BLaER1 treated with 17β-estradiol and CSF1 and Interleukin-3, amounts not matched to agents 10 nM and 100 nM (cell line): ENCODE measurements around the gene UTF1.

Experiments
- H3K27ac ChIP-seq, 11 experiments: shearing (Covaris generic); formaldehyde crosslinking; 2 replicates each; pipeline ENCODE4 v1.8.1; 2022
- H3K27me3 ChIP-seq, 11 experiments: shearing (Covaris generic); formaldehyde crosslinking; 2 replicates each; pipeline ENCODE4 v1.8.1; 2022
- H3K36me3 ChIP-seq, 11 experiments: shearing (Covaris generic); formaldehyde crosslinking; 2 replicates each; pipeline ENCODE4 v1.8.1; 2022
- H3K4me1 ChIP-seq, 10 experiments: shearing (Covaris generic); formaldehyde crosslinking; 2 replicates each; pipeline ENCODE4 v1.8.1; 2022
- H3K4me2 ChIP-seq, 11 experiments: shearing (Covaris generic); formaldehyde crosslinking; 2 replicates each; pipeline ENCODE4 v1.8.1; 2022
- H3K4me3 ChIP-seq, 10 experiments: shearing (Covaris generic); formaldehyde crosslinking; 2 replicates each; pipeline ENCODE4 v1.8.1; 2022
- H3K9ac ChIP-seq, 11 experiments: shearing (Covaris generic); formaldehyde crosslinking; 2 replicates each; pipeline ENCODE4 v1.8.1; 2022
- H3K9me3 ChIP-seq, 11 experiments: shearing (Covaris generic); formaldehyde crosslinking; replicated peaks in 1 of 11; 2 replicates each; pipeline ENCODE4 v1.8.1; 2022
- H4K20me1 ChIP-seq, 11 experiments: shearing (Covaris generic); formaldehyde crosslinking; 2 replicates each; pipeline ENCODE4 v1.8.1; 2022
- Cebpa-rat ChIP-seq, 11 experiments: shearing (Covaris generic); IDR thresholded peaks; 2 replicates each; pipeline ENCODE4 v1.8.1; 2022

The UTF1 gene

GRCh38 chr10:133230044-133230361, at the start of gene UTF1:
TSS of gene UTF1 (plus strand) at chr10:133230217. CDS start at chr10:133230289, 72 bp downstream.
- no peak within 1 kb of the TSS; a peak in 1 of 22 replicates for H3K9ac ChIP-seq
- peak within 1 kb of the TSS in 8 of 10 experiments; percentile 25 to 51 (median 40); a peak in 13 of 20 replicates for H3K4me3 ChIP-seq

GRCh38 chr10:133180965-133181639, 48.9 kb upstream of the UTF1 start:
- H3K4me1 ChIP-seq, result peaks cover 20 to 83% (median 70%) of the 10 kb centered on the region in 10 experiments
- H3K27me3 ChIP-seq, result peaks cover 11 to 76% (median 37%) of the 10 kb centered on the region in 11 experiments
- H3K9me3 ChIP-seq, result peaks cover 0 to 17% (median 0%) of the 10 kb centered on the region in 11 experiments; a peak in 5 of 22 replicates
- H4K20me1 ChIP-seq, result peaks cover 0 to 62% (median 18%) of the 10 kb centered on the region in 11 experiments; a peak in 15 of 22 replicates
- H3K4me2 ChIP-seq, result peak overlapping the region in 5 of 11 experiments; percentile 14 to 91 (median 79); a peak in 5 of 22 replicates
- H3K27ac ChIP-seq, result no peak overlapping the region
- TF ChIP-seq Cebpa-rat (IDR thresholded peaks at IDR 0.05), result no peak
- no peaks in the 10 kb centered on the region for H3K36me3 ChIP-seq
- H3K9ac ChIP-seq, result no peak overlapping the region
- no peak overlapping the region for H3K4me3 ChIP-seq

More at GRCh38 chr10:133230044-133230361, at the start of gene UTF1:
- H3K36me3 ChIP-seq, result no peaks in the 10 kb centered on the region
- H3K4me1 ChIP-seq, result peaks cover 17 to 49% (median 39%) of the 10 kb centered on the region in 10 experiments
- peaks cover 94 to 98% (median 98%) of the 10 kb centered on the region in 11 experiments for H3K27me3 ChIP-seq
- TF ChIP-seq Cebpa-rat (IDR thresholded peaks at IDR 0.05), result no peak
- H3K9me3 ChIP-seq, result 0 out of 22 replicates have a peak, but pooled peaks cover 0 to 4% (median 0%) of the 10 kb centered on the region in 11 experiments
- H3K4me2 ChIP-seq, result peak within 1 kb of the TSS; percentile 56 to 73 (median 66)
- peaks cover 0 to 40% (median 6%) of the 10 kb centered on the region in 11 experiments; a peak in 8 of 22 replicates for H4K20me1 ChIP-seq
- no peak within 1 kb of the TSS for H3K27ac ChIP-seq

- no peak for TF ChIP-seq Cebpa-rat (IDR thresholded peaks at IDR 0.05)
- no peak overlapping the region for H3K9ac ChIP-seq
- H3K27me3 ChIP-seq, result peaks cover 11 to 86% (median 37%) of the 10 kb centered on the region in 11 experiments
- H4K20me1 ChIP-seq, result peaks cover 0 to 70% (median 25%) of the 10 kb centered on the region in 11 experiments; a peak in 17 of 22 replicates
- H3K4me3 ChIP-seq, result no peak overlapping the region
- H3K4me1 ChIP-seq, result peaks cover 31 to 94% (median 81%) of the 10 kb centered on the region in 10 experiments
- H3K9me3 ChIP-seq, result peaks cover 0 to 9% (median 0%) of the 10 kb centered on the region in 11 experiments; a peak in 5 of 22 replicates
- peak overlapping the region in 7 of 11 experiments; percentile 67 to 94 (median 87); a peak in 11 of 22 replicates for H3K4me2 ChIP-seq
- H3K36me3 ChIP-seq, result no peaks in the 10 kb centered on the region
- H3K27ac ChIP-seq, result no peak overlapping the region
Observed at GRCh38 chr10:133182190-133182589, 47.8 kb upstream of the UTF1 start.

GRCh38 chr10:133182791-133183645, 47.0 kb upstream of the UTF1 start:
- Histone ChIP-seq H4K20me1 (peaks cover 0 to 74% (median 29%) of the 10 kb centered on the region in 11 experiments; a peak in 17 of 22 replicates), H3K27ac (no peak overlapping the region), H3K9ac (peak overlapping the region in 2 of 11 experiments; percentile 34 to 39; a peak in 3 of 22 replicates), H3K36me3 (no peaks in the 10 kb centered on the region), H3K4me2 (peak overlapping the region; percentile 46 to 94 (median 78); a peak in 21 of 22 replicates), H3K4me3 (no peak overlapping the region), H3K9me3 (peaks cover 0 to under 1% (median 0%) of the 10 kb centered on the region in 11 experiments; a peak in 1 of 22 replicates), H3K27me3 (peaks cover 11 to 92% (median 37%) of the 10 kb centered on the region in 11 experiments), H3K4me1 (peaks cover 35 to 95% (median 83%) of the 10 kb centered on the region in 10 experiments)
- TF ChIP-seq Cebpa-rat (IDR thresholded peaks at IDR 0.05), result no peak

- TF ChIP-seq Cebpa-rat (IDR thresholded peaks at IDR 0.05), result no peak
- Histone ChIP-seq H3K36me3 (no peaks in the 10 kb centered on the region), H3K9ac (peak overlapping the region in 2 of 11 experiments; percentile 34 to 39; a peak in 1 of 22 replicates), H3K27me3 (peaks cover 5 to 89% (median 30%) of the 10 kb centered on the region in 11 experiments), H3K27ac (no peak overlapping the region), H3K4me2 (peak overlapping the region; percentile 46 to 94 (median 78); a peak in 21 of 22 replicates), H3K4me1 (peaks cover 31 to 94% (median 82%) of the 10 kb centered on the region in 10 experiments), H3K4me3 (no peak overlapping the region), H4K20me1 (peaks cover 0 to 74% (median 29%) of the 10 kb centered on the region in 11 experiments; a peak in 17 of 22 replicates), H3K9me3 (no peaks in the 10 kb centered on the region)
Observed at GRCh38 chr10:133183646-133184378, 46.2 kb upstream of the UTF1 start.

GRCh38 chr10:133184591-133185244, 45.3 kb upstream of the UTF1 start:
- Histone ChIP-seq H3K27ac (no peak overlapping the region), H3K4me3 (no peak overlapping the region), H3K4me2 (peak overlapping the region in 8 of 11 experiments; percentile 4 to 94 (median 82); a peak in 15 of 22 replicates), H3K9me3 (no peaks in the 10 kb centered on the region), H3K4me1 (peaks cover 27 to 92% (median 80%) of the 10 kb centered on the region in 10 experiments), H3K9ac (no peak overlapping the region), H4K20me1 (peaks cover 0 to 72% (median 27%) of the 10 kb centered on the region in 11 experiments; a peak in 17 of 22 replicates), H3K36me3 (no peaks in the 10 kb centered on the region), H3K27me3 (peaks cover 0 to 80% (median 21%) of the 10 kb centered on the region in 11 experiments; a peak in 20 of 22 replicates)
- no peak for TF ChIP-seq Cebpa-rat (IDR thresholded peaks at IDR 0.05)

GRCh38 chr10:133185421-133185820, 44.6 kb upstream of the UTF1 start:
- H3K4me1 ChIP-seq, result peaks cover 27 to 85% (median 74%) of the 10 kb centered on the region in 10 experiments
- no peak overlapping the region for H3K27ac ChIP-seq
- H4K20me1 ChIP-seq, result peaks cover 0 to 69% (median 27%) of the 10 kb centered on the region in 11 experiments; a peak in 17 of 22 replicates
- H3K4me2 ChIP-seq, result peak overlapping the region in 6 of 11 experiments; percentile 45 to 94 (median 84); a peak in 13 of 22 replicates
- H3K4me3 ChIP-seq, result no peak overlapping the region
- H3K36me3 ChIP-seq, result no peaks in the 10 kb centered on the region
- no peak overlapping the region for H3K9ac ChIP-seq
- TF ChIP-seq Cebpa-rat (IDR thresholded peaks at IDR 0.05), result no peak
- H3K9me3 ChIP-seq, result no peaks in the 10 kb centered on the region
- peaks cover 0 to 73% (median 16%) of the 10 kb centered on the region in 11 experiments; a peak in 20 of 22 replicates for H3K27me3 ChIP-seq
